Measurements from ENCODE around the gene DEPP1.
A peak's percentile ranks its signal among the peaks of the same experiment; 100 is the strongest.

Gene DEPP1

GRCh38 chr10:44934416-44935200 lies 44.0 kb downstream of the DEPP1 start:
- no peak for DNase-seq (ENCODE audit: low spot score)

DNA sequence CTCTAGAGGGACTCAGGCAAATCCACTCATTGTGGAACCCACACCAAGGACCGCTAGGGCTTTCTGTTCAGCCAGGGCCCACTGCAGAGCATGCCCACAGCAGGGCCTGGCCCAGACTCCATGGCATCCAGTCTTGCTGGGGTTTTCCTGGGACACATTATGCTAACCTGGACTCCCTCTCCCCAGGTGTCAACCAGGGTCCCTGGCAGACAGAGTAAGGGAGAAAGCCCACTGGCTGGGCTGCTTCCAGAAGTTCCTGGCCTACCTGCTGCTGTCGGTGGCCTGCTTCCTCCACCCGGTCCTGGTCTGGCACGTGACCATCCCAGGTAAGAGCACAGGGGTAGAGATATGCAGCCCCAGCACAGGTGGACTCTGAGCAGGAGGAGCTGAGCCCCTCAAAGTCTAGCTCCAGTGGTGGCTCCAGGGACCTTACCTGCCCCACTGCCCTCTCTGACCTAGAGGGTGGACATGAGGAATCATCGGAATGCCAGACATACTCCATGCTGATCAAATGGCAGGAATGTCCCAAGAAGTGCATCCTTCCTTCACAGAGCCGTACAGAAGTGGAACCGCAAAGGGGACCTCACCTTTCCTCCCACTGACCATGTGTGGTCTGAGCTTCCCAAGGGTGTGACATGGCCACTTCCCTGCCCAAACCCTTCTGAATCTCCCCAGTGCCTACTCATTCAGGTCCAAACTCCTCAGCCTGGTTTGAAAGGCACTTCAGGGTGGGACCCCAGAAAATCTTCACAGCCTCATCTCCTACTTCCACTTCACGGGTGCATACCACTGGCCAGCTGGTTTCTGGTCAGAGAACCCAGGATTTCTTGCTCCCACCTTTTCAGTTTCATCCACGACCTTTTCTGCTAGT lies 44.9 kb downstream of the DEPP1 start:
- FAIRE-seq (no peak), DNase-seq (ENCODE audit: low spot score) (no peak)

More at GRCh38 chr10:44934416-44935200, 44.0 kb downstream of the DEPP1 start:
- no peak for FAIRE-seq

GRCh38 chr10:44932517-44933450 lies 45.8 kb downstream of the DEPP1 start:
- FAIRE-seq, result no peak
- DNase-seq (ENCODE audit: low spot score), result peak; percentile 72

DNA sequence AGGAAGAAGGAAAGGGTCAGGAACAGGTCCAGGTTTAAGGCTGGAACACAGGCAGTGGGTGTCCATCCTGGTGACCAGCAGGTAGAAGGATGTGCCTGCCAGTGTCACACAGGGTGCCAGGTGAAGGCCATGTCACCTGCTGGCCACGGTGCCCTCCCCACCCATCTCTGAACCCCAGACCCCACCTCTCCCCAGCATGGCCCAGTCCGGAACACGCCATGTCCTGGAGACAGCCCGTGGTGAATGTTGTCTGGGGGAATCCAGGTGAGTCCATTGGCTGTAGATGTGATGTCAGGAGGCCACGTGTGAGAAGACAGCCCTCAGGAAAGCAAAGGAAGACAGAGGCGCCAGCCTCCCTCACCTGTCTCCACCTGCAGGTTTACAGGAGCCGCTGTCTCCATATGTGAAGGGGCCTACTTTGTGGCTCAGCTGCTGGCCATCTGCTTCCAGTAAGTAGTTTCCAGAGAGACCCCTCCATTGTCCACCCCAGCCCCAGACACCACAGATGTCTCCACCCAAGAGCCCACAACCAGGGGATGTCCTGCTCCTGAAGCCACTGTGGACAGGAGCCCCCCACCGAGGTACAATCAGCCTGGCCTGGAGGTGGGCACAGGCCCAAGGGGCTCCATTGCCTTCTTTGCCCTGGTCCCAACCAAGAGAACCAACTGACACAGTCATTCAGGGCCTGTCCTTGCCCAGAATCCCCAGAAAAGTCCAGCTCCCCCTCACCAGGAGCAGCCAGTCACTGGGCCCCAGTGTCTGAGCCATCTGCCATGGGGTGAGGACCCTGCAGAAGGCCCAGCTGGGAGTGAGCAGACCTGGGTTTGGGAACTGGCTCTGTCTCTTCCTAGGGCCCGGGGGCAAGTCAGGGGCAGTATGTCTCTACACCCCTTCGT lies 46.7 kb downstream of the DEPP1 start:
- FAIRE-seq (no peak), DNase-seq (ENCODE audit: low spot score) (no peak)

DNA sequence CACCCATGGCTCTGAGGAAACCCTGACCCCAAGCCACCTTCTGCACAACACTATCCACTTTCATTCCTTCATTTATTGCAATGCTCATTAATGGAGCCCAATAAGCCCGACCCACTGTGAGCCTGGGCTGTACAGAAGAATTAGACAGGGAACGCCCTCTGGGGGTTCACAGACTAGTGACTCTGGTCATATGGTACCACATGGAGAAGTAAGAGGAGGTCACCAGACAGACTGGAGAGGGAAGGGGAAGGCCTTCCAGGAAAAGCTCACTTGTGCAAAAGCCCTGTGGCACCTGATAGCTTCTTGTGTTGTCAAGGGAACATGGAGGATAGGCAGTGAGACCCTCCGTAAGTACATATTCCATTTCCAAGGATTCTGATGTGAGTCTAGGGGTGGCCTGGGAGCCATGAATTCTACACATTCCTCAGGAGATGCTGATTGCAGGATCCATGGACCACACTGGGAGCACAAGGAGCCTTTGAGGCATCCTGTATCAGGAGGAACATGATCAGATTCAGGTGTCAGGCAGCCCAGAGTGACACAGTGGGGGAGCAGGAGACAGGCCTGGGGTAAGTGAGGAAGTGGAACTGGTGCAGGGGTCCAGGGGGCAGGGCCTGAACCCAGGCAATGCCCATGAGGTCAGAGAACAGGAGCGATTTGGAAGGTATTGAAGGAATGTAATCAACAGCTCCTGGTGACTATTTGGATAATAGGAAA lies 47.5 kb downstream of the DEPP1 start:
- no peak for FAIRE-seq

GRCh38 chr10:44929356-44930255 lies 49.0 kb downstream of the DEPP1 start:
- DNase-seq (ENCODE audit: low spot score), result no peak
- FAIRE-seq, result no peak

More for the DNA sequence above, 47.5 kb downstream of the DEPP1 start:
- no peak for DNase-seq (ENCODE audit: low spot score)

DNA sequence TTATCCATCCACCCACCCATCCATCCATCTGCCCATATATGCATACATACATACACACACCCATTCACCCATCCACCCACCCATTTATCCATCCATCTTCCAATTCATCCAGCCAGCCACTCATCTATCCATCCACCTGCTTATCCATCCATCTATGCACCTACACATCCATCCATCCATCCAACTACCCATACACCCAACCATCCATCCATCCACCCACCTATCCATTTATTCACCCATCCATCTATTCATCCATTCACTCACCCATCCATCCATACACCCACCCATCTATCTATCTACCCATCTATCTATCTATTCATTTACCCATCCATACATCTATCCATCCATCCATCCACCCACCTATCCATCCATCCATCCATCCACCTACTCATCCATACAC lies 50.1 kb downstream of the DEPP1 start:
- DNase-seq (ENCODE audit: low spot score), result no peak
- FAIRE-seq, result no peak

- DNase-seq (ENCODE audit: low spot score) (peak; percentile 45), FAIRE-seq (no peak)
Measured at GRCh38 chr10:44927352-44927751, 51.3 kb downstream of the DEPP1 start.

GRCh38 chr10:44926751-44927351 lies 51.8 kb downstream of the DEPP1 start:
- DNase-seq (ENCODE audit: low spot score), result no peak
- no peak for FAIRE-seq
